ENCODE data around the gene XXYLT1.

GRCh38 chr3:195196266-195196665 lies 74.7 kb downstream of the XXYLT1 start:
- TF ChIP-seq CTCF (IDR thresholded peaks at IDR 0.05; ENCODE audit: insufficient read depth, low read length, poor library complexity, severe bottlenecking) = no peak
- TF ChIP-seq EZH2phosphoT487 (conservative IDR thresholded peaks at IDR 0.05; ENCODE audit: low read length) = no peak

Measured in SU-DHL-6 (cell line).